Right renal pelvis (tissue), 4 donors: Measurements from ENCODE around the gene ALAS1. TPM values are rescaled to one million over a fixed set of nuclear protein-coding genes. Genes with fewer than 3 reads are reported as not detected.

Experiments
- DNase-seq, 4 donors: peaks; one replicate each; pipeline ENCODE4 v3.0.0-alpha.2; 2013; ENCODE audit warnings: low read depth in 4 of 4, low spot score in 3 of 4, missing footprints in 1 of 4
- polyA plus RNA-seq, 4 donors: library from polyadenylated mRNA; unstranded; fragments of 120-200 nt; gene quantifications; one replicate each; pipeline ENCODE4 v1.2.1, GENCODE V29; 2013; ENCODE audit not compliant: insufficient read length in 4 of 4

Gene ALAS1
- polyA plus RNA-seq, 4 donors: 46.2 to 53.4 (median 48.1) TPM

DNA sequence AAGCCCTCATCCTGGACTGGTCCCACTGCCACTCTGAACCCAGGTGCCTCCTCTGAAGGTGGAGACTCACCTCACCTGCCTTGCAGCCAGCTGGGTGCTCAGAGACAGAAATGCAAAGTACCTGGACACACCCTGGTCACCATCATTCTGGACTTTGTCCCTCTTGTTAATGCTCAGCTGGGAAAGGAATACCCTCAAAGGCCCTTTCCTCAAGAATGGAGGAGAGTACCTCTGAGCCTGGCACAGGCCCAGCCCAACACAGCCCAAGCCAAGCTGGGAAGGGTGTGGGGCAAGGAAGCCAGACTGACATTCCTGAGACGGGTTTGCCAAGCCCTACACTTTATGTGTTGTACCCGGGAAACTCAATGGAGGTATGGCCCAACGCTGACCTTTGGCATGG, 983 bp upstream of the ALAS1 start:
- no peak for DNase-seq

DNA sequence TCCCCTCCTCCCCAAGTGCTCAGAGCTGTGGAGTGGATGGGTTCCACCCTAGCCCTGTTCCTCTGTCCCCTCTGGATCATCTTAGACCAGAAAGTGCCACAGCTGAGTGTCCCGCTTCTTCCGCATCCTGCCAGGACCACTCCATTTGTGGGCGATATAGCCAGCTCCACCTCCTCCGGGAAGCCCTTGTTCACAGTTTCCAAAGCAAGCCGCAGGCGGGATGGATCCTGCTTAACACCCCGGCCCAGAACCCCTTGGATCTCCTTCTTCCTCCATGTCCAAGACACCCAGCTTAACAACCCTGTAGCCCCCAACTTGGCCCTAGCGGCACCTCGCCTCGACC, 490 bp upstream of the ALAS1 start:
- no peak for DNase-seq

DNA sequence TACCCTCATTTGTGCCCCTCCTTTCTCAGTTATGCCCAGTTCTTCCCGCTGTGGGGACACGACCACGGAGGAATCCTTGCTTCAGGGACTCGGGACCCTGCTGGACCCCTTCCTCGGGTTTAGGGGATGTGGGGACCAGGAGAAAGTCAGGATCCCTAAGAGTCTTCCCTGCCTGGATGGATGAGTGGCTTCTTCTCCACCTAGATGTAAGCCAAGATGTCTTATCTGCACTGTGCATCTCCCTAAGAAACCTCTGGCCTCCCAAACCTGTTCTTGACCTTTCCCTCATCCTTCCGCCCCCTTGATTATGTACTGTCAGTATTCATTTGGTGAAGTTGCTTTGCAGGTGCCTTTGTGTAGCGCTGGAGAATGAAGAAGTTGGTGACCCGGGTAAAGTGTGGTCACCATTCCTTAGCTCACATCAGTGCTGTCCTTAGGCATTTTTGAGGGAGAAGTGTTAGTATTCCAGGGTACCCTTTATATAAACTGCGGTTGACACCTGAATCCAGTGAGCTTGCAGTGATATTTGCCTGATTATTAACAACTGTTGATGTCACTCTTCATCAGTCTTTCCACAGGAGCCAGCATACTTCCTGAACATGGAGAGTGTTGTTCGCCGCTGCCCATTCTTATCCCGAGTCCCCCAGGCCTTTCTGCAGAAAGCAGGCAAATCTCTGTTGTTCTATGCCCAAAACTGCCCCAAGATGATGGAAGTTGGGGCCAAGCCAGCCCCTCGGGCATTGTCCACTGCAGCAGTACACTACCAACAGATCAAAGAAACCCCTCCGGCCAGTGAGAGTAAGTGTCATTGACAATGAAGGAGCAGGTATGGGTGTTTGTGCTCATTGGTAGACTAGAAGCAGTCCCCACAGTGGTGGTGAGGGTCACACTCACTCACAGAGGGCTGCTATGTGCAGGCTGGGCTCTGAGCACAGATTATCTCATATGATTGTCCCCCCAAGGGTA, 966 bp downstream of the ALAS1 start:
- no peak for DNase-seq

DNA sequence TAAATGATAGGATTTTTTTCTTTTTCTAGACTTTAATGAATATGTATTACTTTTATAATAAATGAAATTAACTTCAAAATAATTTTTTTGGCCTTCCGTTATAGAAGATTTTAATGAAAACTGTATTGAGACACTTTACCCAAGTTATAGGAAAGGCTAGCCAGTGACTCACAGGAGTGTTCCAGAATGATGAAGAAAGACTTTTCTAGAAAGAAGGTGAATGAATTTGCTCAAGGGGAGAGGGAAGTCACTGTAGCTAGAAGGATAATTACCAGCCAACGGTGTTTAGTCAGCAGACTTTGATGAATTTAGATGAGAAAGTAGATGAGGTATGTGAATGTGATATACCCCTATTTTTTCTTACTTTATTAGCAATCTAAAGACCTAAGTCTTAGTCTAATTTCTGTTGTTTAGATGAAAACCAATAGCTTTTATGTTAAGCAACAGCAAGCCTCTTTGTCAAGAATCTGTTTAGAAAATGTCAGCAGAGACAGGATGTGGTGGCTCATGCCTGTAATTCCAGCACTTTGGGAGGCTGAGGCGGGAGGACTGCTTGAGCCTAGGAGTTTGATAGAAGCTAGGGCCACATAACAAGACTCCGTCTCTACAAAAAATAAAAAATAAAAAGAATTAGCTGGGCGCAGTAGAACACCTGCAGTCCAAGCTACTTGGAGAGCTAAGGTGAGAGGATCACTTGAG, 3.2 kb downstream of the ALAS1 start:
- no peak for DNase-seq

DNA sequence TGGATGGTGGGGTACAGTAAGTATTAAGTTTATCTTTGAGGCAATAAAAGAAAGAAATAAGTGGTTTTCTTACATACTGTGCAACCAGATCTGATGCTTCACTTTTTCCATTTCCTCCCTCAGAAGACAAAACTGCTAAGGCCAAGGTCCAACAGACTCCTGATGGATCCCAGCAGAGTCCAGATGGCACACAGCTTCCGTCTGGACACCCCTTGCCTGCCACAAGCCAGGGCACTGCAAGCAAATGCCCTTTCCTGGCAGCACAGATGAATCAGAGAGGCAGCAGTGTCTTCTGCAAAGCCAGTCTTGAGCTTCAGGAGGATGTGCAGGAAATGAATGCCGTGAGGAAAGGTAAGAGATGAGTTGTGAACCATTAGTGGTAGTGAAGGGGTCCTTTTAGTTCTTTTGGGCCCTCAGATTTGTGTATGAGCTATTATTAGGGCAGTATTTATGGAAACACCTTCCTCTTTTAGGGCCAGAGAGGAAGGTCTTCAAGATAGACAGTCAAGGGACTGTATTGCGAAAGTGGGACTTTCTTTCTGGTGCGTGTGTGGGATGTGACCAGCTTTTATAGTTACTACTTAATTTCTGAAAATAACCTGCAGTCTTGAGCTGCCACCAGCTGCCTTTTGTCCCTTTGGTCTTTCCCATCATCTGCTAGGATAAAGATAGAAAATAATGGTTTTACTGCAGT, 4.6 kb downstream of the ALAS1 start:
- DNase-seq: no peak

DNA sequence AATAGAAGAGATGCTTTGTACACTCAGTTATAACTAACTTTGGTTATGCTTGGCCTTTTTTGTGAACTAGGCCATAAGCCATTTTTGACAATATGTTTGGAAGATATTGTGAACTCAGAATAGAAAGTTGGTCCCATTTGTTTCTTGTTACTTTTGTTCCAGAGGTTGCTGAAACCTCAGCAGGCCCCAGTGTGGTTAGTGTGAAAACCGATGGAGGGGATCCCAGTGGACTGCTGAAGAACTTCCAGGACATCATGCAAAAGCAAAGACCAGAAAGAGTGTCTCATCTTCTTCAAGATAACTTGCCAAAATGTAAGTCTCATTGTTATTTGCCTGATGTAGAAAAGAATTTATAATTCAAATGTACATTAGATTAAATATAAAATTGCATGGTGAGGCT, 5.7 kb downstream of the ALAS1 start:
- no peak for DNase-seq

DNA sequence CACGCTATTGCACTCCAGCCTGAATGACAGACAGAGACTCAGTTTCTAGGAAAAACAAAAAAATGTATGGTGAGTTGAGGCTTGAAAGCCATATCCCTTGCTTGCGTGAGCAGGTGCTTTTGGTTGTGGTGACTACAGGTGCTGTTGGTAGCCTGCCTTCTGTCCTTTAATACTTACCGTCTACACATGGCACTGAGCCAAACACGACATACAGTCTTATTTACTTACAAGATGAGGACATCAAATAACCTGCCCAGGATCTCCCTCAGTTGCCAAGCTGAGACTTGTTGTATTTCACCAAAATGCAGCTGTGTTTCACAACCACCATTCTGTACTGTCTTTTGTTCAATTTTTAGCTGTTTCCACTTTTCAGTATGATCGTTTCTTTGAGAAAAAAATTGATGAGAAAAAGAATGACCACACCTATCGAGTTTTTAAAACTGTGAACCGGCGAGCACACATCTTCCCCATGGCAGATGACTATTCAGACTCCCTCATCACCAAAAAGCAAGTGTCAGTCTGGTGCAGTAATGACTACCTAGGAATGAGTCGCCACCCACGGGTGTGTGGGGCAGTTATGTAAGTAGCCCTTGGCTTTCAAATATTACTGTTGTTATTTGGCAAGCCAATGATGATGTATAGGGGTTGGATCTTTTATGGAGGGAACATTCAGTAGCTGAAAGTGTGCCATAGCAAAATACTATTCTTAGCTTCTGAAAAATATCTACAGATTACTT, 6.5 kb downstream of the ALAS1 start:
- no peak for DNase-seq

DNA sequence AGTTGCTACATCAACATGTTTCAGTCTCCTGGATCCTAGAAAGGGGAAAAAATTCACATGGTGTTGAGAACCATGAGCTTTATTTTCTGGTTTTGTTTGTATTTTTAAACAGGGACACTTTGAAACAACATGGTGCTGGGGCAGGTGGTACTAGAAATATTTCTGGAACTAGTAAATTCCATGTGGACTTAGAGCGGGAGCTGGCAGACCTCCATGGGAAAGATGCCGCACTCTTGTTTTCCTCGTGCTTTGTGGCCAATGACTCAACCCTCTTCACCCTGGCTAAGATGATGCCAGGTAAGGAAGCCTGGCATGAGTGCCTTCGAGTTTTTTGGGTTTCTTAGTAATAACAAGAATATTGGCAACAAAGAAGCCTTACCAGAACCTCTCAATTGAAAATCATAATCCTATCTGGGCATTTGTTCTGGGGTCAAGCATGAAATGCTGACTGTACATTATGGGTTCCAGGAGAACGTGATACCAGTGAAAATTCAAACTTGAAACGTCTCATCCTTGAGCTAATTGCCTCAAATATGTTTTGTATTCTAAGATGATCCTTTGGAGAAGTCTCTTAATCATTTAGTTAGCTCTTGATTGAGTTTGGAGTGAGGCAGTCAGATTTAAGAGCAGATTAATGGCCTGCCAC, 7.9 kb downstream of the ALAS1 start:
- no peak for DNase-seq

DNA sequence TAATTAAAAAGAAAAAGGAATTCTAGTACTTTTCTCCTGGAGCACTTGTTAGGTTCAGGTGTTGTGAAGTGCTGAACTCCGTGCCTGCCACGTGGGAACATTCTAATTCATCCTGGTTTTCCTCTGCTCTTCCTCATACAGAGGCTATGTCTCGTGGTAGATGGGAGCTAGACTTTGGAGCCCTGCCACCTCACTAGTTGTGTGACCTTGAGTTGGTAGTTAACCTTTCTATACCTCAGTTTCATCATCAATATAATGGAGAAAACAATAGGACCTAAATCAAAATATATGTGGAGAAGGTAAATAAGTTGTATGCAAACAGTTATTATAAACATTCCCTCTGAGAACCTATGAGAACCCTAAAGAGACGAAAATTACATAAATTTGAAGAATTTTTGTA, 10.6 kb downstream of the ALAS1 start:
- DNase-seq: no peak

DNA sequence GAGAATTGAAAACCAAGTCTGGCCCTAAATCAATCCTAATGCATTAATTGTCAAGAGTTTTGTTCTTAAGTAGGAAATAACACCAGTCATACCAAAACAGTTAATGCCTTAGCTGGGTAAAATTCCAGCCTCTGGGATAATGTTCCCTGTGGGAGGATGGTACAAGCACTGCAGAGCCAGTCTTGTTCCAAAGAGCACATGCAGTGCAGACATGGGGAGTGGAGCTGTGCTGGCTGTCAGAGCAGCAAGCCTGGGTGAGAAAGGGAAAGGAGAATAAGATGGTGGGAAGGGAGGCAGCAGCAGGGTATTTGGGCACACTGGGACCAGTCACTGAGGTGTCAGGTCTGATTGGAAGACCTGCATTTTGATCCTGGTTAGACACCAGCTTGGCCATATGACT, 12.1 kb downstream of the ALAS1 start:
- DNase-seq: no peak

DNA sequence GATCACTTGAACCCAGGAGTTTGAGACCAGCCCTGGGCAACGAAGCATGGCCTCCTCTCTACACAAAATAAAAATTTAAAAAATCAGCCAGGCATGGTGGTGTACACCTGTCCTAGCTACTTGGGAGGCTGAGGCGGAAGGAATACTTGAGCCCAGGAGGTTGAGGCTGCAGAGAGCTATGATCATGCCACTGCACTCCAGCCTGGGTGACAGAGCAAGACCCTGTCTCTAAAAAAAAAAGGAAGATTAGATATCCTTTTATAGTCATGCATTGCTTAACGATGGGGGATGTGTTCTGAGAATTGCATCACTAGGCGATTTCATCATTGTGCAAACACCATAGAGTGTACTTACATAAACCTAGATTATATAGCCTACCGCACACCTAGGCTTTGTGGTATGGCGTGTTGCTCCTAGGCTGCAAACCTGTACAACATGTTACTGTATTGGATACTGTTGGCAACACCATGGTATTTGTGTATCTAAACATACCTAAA, 12.6 kb downstream of the ALAS1 start:
- DNase-seq: no peak

DNA sequence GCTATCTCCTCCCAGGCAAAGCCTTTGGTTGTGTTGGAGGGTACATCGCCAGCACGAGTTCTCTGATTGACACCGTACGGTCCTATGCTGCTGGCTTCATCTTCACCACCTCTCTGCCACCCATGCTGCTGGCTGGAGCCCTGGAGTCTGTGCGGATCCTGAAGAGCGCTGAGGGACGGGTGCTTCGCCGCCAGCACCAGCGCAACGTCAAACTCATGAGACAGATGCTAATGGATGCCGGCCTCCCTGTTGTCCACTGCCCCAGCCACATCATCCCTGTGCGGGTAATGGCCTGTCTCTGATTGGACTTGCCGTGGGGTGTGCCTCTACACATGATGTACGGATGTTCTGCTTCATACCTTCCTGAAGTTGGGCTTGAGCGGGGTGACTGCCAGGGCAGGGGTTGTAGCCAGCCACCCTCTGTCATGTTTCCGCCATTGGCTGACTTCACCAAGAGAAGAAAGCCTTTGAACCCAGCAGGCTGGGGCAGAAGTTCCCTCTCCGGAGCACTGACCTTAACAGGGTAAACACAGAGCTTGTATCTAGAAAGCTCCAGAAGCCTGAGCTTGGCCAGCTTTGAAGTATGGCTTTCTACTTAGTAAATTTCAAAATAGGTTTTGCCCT, 13.4 kb downstream of the ALAS1 start:
- no peak for DNase-seq

DNA sequence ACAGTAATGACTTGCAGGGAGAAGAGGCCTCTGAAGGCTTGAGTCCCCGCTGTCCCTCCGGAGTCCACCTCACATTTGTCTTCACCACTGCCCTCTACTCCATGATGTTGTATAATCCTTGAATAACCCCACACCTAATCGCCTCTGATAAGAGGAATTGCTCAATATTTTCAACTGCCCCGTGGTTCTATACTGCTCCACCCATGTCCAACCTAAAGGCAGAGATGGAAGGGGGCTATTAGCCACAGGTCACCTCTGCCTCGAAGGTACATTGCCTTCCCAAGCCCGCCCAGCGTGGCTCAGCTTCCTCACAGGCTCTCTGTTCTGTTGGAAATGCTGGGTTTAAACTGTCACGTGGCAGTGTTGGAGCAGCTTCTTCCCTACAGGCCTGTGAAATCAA, 15.0 kb downstream of the ALAS1 start:
- DNase-seq: no peak

DNA sequence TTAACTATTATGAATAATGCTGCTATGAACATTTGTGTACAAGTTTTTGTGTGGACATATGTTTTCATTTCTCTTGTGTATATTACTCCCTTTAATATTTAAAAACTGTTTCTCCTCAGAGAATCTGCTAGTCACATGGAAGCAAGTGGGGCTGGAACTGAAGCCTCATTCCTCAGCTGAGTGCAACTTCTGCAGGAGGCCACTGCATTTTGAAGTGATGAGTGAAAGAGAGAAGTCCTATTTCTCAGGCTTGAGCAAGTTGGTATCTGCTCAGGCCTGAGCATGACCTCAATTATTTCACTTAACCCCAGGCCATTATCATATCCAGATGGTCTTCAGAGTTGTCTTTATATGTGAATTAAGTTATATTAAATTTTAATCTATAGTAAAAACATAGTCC, 15.9 kb downstream of the ALAS1 start:
- DNase-seq: no peak

DNA sequence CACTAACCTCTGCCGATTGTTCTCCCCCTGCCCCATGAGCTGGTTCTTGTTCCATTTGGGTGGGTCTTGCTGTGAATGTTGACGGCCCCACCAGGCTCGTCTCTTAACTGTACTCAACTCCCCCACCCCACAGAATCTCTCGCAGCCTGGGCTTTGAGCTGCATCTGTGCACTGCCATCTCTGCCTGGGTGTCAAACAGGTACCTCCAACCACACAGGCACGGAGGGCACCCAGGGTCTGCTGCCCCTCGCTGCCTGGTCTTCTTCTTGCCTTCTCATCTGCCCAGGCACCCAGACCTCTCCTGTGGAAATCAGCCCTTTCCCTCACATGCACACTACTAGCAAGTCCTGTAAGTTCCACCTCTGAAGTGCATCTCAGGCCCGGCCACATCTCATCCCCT, 17.4 kb downstream of the ALAS1 start:
- DNase-seq: no peak

DNA sequence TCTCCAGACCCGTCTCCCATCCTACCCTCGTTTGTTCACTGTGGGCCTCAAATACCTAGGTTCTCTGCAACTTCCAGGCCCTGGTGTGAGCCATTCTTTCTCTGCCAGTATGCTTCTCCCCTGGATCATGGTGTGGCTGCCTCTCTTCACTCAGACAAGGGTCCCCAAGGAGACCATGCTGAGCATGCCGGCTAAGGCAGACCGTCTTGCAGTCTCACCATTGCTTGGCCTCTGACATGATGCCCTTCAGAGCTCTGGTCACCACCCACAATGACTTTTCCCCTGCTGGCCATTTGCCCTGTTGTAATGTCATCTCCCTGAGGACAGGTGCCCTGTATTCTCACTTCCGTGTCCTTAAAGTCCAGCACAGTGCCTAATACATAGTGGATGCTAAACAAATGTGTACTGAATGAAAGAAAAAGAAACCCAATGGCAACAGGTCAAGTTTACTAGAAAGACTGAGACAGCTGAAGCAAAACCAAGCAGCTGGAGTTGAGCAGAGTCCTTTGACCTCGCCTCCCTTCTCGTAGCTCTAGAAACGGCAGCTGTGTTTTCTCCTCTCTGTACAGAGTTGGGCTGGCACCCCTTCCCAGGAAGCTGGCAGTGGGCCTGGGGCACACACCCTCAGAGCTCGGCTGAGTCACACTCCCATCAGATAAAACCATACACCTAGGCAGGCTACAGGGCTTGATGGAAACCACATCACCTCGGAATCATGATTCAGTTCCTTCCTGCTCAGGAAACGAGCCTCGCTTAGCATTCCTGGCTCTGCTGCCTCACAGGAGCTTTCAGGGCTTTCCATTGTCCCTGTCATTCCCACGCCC, 18.8 kb downstream of the ALAS1 start:
- DNase-seq: no peak

DNA sequence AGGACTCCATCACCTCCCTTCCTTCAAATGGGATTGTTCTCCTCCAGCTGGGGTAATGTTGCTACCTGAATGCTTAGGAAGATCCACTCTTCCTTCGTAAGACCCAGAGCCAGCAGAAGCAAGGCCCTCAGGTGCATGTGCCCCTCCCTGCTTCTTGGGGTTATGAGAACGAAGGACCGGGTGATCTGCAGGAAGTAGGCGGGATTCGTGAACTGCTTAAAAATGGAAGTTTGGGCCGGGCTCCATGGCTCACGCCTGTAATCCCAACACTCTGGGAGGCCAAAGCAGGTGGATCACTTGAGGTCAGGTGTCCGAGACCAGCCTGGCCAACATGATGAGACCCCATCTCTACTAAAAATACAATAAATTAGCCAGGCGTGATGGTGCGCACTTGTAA, 19.4 kb downstream of the ALAS1 start:
- DNase-seq: no peak

DNA sequence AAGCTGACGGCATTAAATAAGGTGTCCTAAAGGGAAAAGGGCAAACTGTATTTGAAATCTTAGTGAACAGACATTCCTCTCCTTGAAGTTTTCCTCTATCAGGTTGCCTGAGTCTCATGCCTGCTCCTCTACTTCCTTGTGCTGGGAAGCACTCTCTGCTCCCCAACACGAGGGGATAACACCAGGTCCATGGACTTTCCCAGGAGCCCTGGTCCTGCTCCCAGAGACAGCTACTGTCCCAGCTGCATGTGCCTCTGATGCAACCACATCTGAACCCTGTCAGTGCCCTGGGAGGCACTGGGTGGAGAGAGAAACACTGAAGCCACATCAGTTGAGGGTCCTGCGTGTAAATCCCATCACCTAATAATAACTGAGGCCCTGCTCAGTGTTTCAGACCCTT, 20.1 kb downstream of the ALAS1 start:
- no peak for DNase-seq

DNA sequence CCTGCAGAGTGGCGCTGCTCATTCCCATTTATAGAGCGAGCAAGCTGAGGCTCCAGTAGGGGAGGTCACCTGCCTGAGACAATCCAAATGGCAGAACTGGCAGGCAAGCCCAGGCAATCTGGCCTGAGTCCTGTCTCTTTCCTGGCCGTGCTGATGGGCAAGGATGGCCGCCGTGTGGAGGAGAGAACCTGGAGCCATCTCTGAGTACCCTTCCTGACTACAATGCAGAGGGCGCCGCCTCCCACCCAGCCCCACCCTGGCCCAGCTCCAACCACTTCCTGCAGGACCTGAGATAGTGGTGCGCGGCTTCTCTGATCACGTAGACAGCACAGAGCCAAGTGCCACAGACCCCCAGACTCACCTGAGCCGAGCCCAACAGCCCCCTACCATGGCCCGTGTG, 20.5 kb downstream of the ALAS1 start:
- DNase-seq: no peak
